IPS-18c (cell line): ENCODE measurements around the gene CWF19L1.

Experiments
- H3K4me3 ChIP-seq: 2 replicates; pipeline ENCODE4 v1.7.0; 2013; ENCODE audit warnings: low read depth, mild to moderate bottlenecking, low read length, moderate library complexity; ENCODE audit not compliant: insufficient read depth
- H3K9me3 ChIP-seq: one replicate; pipeline ENCODE4 v1.6.1; 2013; ENCODE audit warnings: mild to moderate bottlenecking, low read length, moderate library complexity; ENCODE audit not compliant: control insufficient read depth, insufficient read depth

The CWF19L1 gene

DNA sequence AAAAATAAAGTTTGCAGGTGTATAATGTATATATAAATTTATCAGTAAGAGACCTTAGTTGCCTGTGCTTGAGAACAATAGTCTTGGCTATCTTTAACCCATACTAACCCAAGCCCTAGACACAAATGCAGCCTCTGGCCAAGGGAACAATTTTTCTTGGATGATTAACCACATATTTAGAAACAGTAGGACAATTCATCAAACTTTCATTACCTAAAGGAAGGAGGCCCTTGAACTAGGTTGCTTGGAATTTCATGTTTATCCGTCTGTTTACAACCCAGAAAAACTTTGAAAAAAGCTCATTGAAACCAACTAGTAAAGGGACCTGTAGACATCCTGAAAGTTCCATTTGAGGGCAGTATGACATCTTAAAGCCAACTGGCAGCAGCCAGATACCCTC lies 72.7 kb downstream of the CWF19L1 start:
- Histone ChIP-seq H3K9me3 (no peaks in the 10 kb centered on the region), H3K4me3 (no peak overlapping the region)

DNA sequence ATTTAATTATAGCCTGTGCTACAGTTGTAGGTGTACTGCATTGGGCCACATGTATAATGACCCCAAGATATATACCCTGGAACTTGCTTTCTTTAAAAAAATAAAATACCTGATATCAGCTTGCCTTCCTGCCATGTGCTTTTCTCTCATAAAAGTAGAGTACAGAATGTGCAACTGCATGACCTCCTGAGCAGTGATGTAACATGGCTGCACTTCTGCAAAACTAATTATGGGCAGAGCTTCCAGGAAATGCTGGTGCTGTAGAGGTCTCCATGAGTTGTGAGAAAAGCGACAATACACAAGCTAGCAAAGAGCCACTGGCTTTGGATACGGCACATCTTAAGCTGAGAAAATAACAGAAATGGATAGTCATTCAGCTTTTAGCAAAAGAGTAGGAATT lies 75.1 kb downstream of the CWF19L1 start:
- Histone ChIP-seq H3K9me3 (no peaks in the 10 kb centered on the region), H3K4me3 (no peak overlapping the region)

DNA sequence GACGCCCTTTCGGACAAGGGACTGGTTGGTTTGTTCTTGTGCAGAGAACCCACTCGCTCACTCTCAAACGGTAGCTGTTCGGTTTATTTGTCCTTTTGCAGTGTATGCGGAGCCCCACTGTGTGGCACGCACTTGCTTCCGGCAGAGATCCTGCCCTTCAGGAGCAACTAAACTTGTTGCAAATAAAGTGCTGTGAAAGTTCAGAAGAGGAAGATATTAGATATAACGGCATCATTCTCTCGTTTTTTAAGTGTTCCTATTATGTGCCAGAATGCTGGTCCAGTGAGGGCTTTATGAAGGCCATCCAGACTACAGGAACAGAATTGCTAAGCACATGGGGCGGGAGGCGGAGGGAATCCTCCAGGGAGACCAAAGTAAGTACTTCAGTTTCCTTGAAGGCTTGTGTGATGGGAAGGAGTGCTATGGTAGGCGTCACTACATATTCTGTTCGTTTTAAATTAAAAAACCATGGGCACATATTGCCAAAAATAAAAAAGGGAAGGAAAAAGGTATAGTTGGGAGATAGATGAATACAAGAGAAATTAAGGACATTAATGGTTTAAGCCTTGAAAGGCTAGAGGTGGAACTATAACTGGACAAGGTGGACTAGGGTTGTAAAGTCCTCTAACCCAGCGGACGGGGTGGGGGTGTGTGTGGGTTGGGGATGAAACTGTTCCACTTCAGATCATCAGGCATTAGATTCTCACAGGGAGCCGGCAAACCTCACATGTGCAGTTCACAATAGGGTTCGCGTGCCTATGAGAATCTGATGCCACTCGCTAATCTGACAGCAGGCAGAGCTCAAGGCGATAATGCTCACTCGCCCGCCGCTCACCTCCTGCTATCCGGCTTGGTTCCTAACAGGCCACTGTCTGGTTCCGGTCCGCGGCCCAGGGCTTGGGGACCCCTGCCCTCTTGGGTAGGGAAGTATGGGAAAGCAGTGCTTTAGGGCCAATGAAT lies 80.9 kb downstream of the CWF19L1 start:
- Histone ChIP-seq H3K9me3 (no peaks in the 10 kb centered on the region), H3K4me3 (peak overlapping the region; percentile 94)

DNA sequence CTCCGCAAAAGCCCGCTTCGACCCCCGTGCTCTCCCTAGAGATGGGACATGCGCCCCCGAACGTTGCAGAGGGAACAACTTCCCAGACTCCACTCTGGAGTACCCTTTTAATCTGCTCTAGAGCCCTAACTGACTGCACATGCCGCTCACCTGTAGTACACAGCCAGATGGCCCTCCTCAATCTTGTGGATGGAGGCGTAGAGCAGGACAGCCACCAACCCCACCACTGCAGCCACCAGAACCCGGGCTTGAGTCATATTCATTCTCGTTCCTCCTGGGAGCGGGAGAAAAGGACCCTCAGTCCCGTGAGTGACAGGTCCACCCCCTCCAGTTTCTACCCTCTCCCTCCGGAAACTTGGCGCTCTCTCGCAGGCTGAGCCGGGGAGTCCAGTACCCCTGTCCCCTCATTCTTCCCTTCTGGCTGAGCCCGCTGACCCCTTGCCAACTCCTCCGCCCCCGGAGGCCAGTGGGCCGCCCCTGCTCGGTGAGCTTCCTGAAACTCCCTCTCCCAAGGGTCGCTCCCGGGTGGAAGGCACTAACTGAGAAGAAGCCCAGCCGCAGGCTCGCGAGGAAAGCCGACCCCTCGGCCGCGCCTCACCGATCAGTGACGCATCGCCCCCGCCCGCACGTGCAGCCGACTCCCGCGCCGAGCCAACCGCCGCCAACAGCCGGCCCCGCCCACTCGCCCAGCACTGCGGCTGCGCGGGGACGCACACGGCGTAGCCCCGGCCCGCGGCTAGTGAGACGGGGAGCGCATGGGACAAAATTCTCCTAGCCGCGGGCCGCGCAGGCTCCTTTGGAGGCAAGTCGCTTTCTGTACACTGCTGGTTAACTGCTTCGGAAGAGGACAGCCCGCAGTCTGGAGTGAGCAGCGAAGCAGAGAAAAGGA lies 81.8 kb downstream of the CWF19L1 start, which contains the start of gene ERLIN1:
ERLIN1 (minus strand) TSS at position 666 of the 889 bp plus-strand sequence; CDS start at position 263, 403 bp downstream.
- no peaks in the 10 kb centered on the region for H3K9me3 ChIP-seq
- peak within 1 kb of the TSS; percentile 94 for H3K4me3 ChIP-seq

DNA sequence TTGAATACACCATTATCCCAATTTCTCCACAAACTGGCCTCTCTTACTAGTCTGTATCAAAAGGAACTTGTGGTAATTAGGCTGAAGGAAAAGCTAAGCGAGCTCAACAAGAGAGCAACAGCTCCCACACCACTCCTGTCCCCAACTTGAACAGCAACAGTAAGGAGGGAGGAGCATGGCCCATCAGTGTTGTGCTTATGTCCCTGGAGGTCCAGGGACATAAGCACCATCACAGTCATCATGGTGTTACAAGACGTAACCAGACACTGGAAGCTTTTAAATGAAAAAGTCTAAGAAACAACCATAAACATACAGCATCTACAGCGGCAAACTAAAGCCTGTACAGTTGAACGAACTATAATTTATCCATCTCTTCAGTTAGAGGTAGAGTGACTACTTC lies 82.6 kb downstream of the CWF19L1 start:
- no peaks in the 10 kb centered on the region for H3K9me3 ChIP-seq
- peak overlapping the region; percentile 94; the same call in 1 of the 2 replicates for H3K4me3 ChIP-seq

DNA sequence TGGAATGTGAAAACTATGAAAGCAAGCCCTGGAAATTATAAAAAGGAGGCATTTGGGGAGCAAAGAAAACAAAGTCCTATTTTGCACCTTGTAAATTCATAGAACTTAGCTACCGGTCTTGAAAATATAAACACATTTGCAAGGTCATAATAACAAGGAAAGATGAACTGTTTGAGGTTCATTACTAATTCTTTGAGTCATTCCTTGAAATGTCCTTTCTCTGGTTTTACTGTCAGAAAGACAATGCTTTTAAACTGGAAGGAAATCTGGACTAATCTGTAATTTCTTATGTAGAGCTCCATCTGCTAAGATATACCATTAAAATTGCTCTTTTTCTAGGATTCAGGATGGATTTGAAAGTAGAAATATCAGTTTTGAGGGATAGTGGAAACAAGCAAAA lies 83.0 kb downstream of the CWF19L1 start:
- no peaks in the 10 kb centered on the region for H3K9me3 ChIP-seq
- peak overlapping the region; percentile 94; the same call in 1 of the 2 replicates for H3K4me3 ChIP-seq

DNA sequence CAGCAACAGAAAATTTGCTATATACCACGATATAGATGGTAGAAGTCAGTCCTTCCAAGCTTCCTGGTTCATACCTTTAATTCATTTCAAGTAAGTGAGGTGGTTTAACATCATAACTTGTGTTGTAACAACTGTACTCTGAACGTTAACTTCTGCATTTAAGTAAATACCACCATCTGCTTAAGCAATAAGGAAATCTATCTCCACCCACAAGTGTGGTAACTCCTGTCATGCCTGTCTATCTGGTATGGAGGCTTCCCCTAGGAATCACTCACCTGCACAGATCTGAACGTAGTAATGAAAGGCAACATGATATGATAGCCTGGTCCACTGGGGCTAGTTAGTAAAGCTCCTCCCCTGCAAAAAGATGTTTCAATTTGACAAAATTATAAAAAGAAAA lies 84.0 kb downstream of the CWF19L1 start:
- H3K9me3 ChIP-seq, result no peaks in the 10 kb centered on the region
- H3K4me3 ChIP-seq, result no peak overlapping the region

DNA sequence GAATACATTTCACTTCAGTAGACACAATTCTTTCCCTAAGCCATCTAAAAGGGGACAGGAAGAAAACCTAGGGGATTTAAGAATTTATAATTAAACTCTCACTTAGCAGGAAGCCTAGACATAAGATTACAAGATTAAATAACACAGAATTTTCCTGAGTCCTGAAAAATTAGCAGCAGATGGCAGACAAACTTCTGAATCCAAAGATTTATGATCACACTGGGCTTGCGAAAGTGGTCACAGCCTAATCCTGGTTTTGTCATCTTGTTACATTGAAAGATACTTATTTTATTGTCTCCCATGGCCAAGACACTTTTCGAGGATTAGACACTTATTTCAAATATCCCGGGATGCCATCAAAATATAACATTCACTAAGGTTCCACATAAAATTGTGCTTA lies 84.5 kb downstream of the CWF19L1 start:
- no peak overlapping the region for H3K4me3 ChIP-seq

More for the DNA sequence above, 84.5 kb downstream of the CWF19L1 start:
- H3K9me3 ChIP-seq, result no peaks in the 10 kb centered on the region
